ENCODE data around the gene BMI1. TPM values are rescaled to one million over a fixed set of nuclear protein-coding genes. Genes with fewer than 3 reads are reported as not detected.

Gene BMI1
- total RNA-seq, 1 experiment from 2014 or later: 3.4 TPM

DNA sequence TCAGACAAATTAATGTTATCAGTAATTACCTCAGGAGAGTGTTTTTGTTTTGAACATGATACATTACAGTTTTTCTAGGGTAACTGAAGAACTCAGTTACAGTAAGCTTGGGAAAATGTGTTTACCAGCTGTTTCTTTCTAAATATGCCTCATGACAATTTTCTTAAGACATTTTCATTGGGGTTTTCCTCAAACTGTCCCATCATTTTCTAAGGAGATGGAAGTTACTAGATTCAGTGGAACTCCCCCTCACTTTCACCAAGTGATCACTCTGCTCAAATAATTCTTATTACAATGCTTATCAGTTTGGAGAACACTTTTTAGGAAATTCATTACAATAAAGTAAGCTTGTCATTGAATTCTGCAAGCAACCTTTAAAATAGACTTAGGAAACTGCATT, 18.0 kb downstream of the BMI1 start:
- no peaks in the 10 kb centered on the region for H3K36me3 Mint-ChIP-seq
- no peak overlapping the region for H3K4me3 Mint-ChIP-seq
- ChIA-PET POLR2A (no interaction called here), CTCF (no interaction called here)
- DNase-seq (ENCODE audit: low spot score) (no peak), ATAC-seq (no peak)
- H3K4me1 Mint-ChIP-seq: peaks cover 11% of the 10 kb centered on the region
- no peak for TF ChIP-seq NR2C2 (CRISPR knock-in tag; IDR thresholded peaks at IDR 0.05)
- TF ChIP-seq, protein P1, sequence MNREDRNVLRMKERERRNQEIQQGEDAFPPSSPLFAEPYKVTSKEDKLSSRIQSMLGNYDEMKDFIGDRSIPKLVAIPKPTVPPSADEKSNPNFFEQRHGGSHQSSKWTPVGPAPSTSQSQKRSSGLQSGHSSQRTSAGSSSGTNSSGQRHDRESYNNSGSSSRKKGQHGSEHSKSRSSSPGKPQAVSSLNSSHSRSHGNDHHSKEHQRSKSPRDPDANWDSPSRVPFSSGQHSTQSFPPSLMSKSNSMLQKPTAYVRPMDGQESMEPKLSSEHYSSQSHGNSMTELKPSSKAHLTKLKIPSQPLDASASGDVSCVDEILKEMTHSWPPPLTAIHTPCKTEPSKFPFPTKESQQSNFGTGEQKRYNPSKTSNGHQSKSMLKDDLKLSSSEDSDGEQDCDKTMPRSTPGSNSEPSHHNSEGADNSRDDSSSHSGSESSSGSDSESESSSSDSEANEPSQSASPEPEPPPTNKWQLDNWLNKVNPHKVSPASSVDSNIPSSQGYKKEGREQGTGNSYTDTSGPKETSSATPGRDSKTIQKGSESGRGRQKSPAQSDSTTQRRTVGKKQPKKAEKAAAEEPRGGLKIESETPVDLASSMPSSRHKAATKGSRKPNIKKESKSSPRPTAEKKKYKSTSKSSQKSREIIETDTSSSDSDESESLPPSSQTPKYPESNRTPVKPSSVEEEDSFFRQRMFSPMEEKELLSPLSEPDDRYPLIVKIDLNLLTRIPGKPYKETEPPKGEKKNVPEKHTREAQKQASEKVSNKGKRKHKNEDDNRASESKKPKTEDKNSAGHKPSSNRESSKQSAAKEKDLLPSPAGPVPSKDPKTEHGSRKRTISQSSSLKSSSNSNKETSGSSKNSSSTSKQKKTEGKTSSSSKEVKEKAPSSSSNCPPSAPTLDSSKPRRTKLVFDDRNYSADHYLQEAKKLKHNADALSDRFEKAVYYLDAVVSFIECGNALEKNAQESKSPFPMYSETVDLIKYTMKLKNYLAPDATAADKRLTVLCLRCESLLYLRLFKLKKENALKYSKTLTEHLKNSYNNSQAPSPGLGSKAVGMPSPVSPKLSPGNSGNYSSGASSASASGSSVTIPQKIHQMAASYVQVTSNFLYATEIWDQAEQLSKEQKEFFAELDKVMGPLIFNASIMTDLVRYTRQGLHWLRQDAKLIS (CRISPR knock-in tag; IDR thresholded peaks at IDR 0.05; ENCODE audit: borderline replicate concordance): no peak
- TF ChIP-seq, protein P2, sequence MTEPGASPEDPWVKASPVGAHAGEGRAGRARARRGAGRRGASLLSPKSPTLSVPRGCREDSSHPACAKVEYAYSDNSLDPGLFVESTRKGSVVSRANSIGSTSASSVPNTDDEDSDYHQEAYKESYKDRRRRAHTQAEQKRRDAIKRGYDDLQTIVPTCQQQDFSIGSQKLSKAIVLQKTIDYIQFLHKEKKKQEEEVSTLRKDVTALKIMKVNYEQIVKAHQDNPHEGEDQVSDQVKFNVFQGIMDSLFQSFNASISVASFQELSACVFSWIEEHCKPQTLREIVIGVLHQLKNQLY (CRISPR knock-in tag; IDR thresholded peaks at IDR 0.05): no peak
- TF ChIP-seq, protein P3, sequence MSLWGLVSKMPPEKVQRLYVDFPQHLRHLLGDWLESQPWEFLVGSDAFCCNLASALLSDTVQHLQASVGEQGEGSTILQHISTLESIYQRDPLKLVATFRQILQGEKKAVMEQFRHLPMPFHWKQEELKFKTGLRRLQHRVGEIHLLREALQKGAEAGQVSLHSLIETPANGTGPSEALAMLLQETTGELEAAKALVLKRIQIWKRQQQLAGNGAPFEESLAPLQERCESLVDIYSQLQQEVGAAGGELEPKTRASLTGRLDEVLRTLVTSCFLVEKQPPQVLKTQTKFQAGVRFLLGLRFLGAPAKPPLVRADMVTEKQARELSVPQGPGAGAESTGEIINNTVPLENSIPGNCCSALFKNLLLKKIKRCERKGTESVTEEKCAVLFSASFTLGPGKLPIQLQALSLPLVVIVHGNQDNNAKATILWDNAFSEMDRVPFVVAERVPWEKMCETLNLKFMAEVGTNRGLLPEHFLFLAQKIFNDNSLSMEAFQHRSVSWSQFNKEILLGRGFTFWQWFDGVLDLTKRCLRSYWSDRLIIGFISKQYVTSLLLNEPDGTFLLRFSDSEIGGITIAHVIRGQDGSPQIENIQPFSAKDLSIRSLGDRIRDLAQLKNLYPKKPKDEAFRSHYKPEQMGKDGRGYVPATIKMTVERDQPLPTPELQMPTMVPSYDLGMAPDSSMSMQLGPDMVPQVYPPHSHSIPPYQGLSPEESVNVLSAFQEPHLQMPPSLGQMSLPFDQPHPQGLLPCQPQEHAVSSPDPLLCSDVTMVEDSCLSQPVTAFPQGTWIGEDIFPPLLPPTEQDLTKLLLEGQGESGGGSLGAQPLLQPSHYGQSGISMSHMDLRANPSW (CRISPR knock-in tag; conservative IDR thresholded peaks at IDR 0.05; ENCODE audit: low read depth): no peak
- TF ChIP-seq, protein P4, sequence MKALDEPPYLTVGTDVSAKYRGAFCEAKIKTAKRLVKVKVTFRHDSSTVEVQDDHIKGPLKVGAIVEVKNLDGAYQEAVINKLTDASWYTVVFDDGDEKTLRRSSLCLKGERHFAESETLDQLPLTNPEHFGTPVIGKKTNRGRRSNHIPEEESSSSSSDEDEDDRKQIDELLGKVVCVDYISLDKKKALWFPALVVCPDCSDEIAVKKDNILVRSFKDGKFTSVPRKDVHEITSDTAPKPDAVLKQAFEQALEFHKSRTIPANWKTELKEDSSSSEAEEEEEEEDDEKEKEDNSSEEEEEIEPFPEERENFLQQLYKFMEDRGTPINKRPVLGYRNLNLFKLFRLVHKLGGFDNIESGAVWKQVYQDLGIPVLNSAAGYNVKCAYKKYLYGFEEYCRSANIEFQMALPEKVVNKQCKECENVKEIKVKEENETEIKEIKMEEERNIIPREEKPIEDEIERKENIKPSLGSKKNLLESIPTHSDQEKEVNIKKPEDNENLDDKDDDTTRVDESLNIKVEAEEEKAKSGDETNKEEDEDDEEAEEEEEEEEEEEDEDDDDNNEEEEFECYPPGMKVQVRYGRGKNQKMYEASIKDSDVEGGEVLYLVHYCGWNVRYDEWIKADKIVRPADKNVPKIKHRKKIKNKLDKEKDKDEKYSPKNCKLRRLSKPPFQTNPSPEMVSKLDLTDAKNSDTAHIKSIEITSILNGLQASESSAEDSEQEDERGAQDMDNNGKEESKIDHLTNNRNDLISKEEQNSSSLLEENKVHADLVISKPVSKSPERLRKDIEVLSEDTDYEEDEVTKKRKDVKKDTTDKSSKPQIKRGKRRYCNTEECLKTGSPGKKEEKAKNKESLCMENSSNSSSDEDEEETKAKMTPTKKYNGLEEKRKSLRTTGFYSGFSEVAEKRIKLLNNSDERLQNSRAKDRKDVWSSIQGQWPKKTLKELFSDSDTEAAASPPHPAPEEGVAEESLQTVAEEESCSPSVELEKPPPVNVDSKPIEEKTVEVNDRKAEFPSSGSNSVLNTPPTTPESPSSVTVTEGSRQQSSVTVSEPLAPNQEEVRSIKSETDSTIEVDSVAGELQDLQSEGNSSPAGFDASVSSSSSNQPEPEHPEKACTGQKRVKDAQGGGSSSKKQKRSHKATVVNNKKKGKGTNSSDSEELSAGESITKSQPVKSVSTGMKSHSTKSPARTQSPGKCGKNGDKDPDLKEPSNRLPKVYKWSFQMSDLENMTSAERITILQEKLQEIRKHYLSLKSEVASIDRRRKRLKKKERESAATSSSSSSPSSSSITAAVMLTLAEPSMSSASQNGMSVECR (CRISPR knock-in tag; IDR thresholded peaks at IDR 0.05; ENCODE audit: borderline replicate concordance): no peak
- H3K27ac Mint-ChIP-seq: no peak overlapping the region
- no peaks in the 10 kb centered on the region for H3K9me3 Mint-ChIP-seq
- H3K27me3 Mint-ChIP-seq (ENCODE audit: low read depth): peaks cover 96% of the 10 kb centered on the region

DNA sequence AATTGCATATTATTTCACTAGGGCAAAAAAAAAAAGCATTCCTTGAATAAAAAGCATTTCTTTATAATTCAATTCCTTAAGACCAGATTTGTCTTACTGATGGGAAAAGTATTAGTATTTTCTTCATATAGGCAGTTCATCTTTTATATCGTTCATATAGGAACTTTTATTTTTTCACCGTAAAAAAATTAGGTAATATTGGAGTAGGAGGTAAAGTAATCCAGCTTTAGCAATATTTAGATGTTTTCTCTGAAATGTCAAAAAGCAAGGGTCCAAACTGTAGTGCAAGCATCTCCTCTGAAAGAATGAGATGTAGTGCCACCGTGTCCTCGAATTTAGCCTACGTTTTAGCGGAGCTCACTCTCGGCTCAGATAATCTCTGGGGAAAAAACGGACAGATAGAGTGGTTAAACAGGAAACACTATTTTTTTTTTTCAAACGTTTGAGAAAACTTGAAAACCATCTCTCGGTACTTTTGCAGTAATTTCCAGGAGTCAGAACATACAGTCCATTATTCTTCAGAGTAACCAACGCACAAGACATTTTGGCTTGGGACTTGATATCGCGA, 18.9 kb downstream of the BMI1 start:
- Mint-ChIP-seq H3K4me3 (peak overlapping the region; percentile 71), H3K27ac (no peak overlapping the region), H3K36me3 (no peaks in the 10 kb centered on the region), H3K9me3 (no peaks in the 10 kb centered on the region), H3K4me1 (peaks cover 14% of the 10 kb centered on the region), H3K27me3 (ENCODE audit: low read depth) (peaks cover 96% of the 10 kb centered on the region)
- ATAC-seq: no peak
- no peak for DNase-seq (ENCODE audit: low spot score)
- CTCF ChIA-PET: interaction anchor here (0.6 to 1.0 kb wide), 3 partner anchors 21 to 336 kb away, joined by 3 to 6 read pairs (median 4); partner anchors contain the start of gene DNAJC1
- POLR2A ChIA-PET: interaction anchor here (1.0 kb wide), 2 partner anchors 28 to 97 kb away, joined by 3 to 4 read pairs; no protein-coding TSS in a partner anchor
- TF ChIP-seq, protein P2 (CRISPR knock-in tag; IDR thresholded peaks at IDR 0.05): no peak
- TF ChIP-seq ZNF671 (CRISPR knock-in tag; IDR thresholded peaks at IDR 0.05) (no peak), SP1 (CRISPR knock-in tag; conservative IDR thresholded peaks at IDR 0.05) (no peak), IRF2 (CRISPR knock-in tag; IDR thresholded peaks at IDR 0.05; ENCODE audit: borderline replicate concordance, low read depth) (no peak), FOXP1 (CRISPR knock-in tag; IDR thresholded peaks at IDR 0.05; ENCODE audit: borderline replicate concordance) (no peak)
- TF ChIP-seq, protein P5, sequence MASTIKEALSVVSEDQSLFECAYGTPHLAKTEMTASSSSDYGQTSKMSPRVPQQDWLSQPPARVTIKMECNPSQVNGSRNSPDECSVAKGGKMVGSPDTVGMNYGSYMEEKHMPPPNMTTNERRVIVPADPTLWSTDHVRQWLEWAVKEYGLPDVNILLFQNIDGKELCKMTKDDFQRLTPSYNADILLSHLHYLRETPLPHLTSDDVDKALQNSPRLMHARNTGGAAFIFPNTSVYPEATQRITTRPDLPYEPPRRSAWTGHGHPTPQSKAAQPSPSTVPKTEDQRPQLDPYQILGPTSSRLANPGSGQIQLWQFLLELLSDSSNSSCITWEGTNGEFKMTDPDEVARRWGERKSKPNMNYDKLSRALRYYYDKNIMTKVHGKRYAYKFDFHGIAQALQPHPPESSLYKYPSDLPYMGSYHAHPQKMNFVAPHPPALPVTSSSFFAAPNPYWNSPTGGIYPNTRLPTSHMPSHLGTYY (CRISPR knock-in tag; IDR thresholded peaks at IDR 0.05): no peak
- TF ChIP-seq, protein P6, sequence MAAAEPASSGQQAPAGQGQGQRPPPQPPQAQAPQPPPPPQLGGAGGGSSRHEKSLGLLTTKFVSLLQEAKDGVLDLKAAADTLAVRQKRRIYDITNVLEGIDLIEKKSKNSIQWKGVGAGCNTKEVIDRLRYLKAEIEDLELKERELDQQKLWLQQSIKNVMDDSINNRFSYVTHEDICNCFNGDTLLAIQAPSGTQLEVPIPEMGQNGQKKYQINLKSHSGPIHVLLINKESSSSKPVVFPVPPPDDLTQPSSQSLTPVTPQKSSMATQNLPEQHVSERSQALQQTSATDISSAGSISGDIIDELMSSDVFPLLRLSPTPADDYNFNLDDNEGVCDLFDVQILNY (CRISPR knock-in tag; IDR thresholded peaks at IDR 0.05): no peak
